H1 (cell line): ENCODE data around the gene TPSB2. TPM values are rescaled to one million over a fixed set of nuclear protein-coding genes. Genes with fewer than 3 reads are reported as not detected.

Source experiments
- ASH2L ChIP-seq: fragments of 200-600, 300-600 bp; sonication (generic); IDR thresholded peaks from one replicate; pipeline ENCODE4 v1.7.1; 2017; ENCODE audit warnings: low read length
- CEBPB ChIP-seq: IDR thresholded peaks from 2 replicates; pipeline ENCODE4 v1.6.1; 2012; ENCODE audit warnings: low read depth, low read length
- CTBP2 ChIP-seq: IDR thresholded peaks from 2 replicates; pipeline ENCODE4 v1.7.0; 2011; ENCODE audit warnings: borderline replicate concordance, mild to moderate bottlenecking, moderate library complexity, mixed read lengths, low read length; ENCODE audit not compliant: insufficient read depth, insufficient read length
- EGR1 ChIP-seq: IDR thresholded peaks from 2 replicates; pipeline ENCODE4 v1.6.1; 2011; ENCODE audit warnings: low read depth, low read length, borderline replicate concordance
- FOSL1 ChIP-seq: IDR thresholded peaks from 2 replicates; pipeline ENCODE4 v1.6.1; 2011; ENCODE audit warnings: mild to moderate bottlenecking, low read depth, low read length, moderate library complexity; ENCODE audit not compliant: insufficient read depth
- KDM1A ChIP-seq: fragments of 200-600, 300-600 bp; sonication (generic); IDR thresholded peaks from 2 replicates; pipeline ENCODE4 v1.7.1; 2016; ENCODE audit warnings: mild to moderate bottlenecking, low read length, borderline replicate concordance
- KDM4A ChIP-seq: IDR thresholded peaks from one replicate; pipeline ENCODE4 v1.7.1; 2012; ENCODE audit warnings: low read depth, mild to moderate bottlenecking, moderate library complexity, low read length, inconsistent platforms; ENCODE audit not compliant: severe bottlenecking
- MAFK ChIP-seq: IDR thresholded peaks from 2 replicates; pipeline ENCODE4 v1.6.1; 2012; ENCODE audit warnings: low read depth, mild to moderate bottlenecking, improper control_type of control experiment, low read length
- RFX5 ChIP-seq: IDR thresholded peaks from 2 replicates; pipeline ENCODE4 v1.6.1; 2011; ENCODE audit warnings: low read depth, low read length, improper control_type of control experiment, borderline replicate concordance
- SIRT6 ChIP-seq: IDR thresholded peaks from one replicate; pipeline ENCODE4 v1.7.1; 2012; ENCODE audit warnings: low read length, inconsistent platforms
- SUZ12 ChIP-seq: fragments of 200-600 bp; sonication (generic); IDR thresholded peaks from 2 replicates; pipeline ENCODE4 v1.6.1; 2012; ENCODE audit warnings: mild to moderate bottlenecking, inconsistent platforms, low read length, moderate library complexity, mixed read lengths
- TCF12 ChIP-seq: IDR thresholded peaks from 2 replicates; pipeline ENCODE4 v1.6.1; 2011; ENCODE audit warnings: low read depth, mild to moderate bottlenecking, low read length
- polyA plus RNA-seq, 7 experiments: library from polyadenylated mRNA; depleted of rRNA in 3 of 7; stranded (reverse) in 5 of 7; unstranded in 2 of 7; fragments of >200 nt in 5 of 7; fragments of 200-250 nt in 2 of 7; gene quantifications; 1 replicate in 5 of 7; 2 replicates in 1 of 7; 4 replicates in 1 of 7; pipeline versions ENCODE4 v1.2.1 to v1.2.3, GENCODE V29; 2011 to 2013; ENCODE audit warnings: missing spikeins in 2 of 7, mixed read lengths in 2 of 7
- total RNA-seq: library from RNA; stranded (reverse); fragmentation: NEBNext Ultra II Directional; extraction: Animal tissue kit (Norgen Biotek cat#: 25700); gene quantifications from 2 replicates; pipeline ENCODE4 v1.2.1, GENCODE V29; 2021
- TF ChIP-seq, protein P1 (sequence below): fragments of 300-600 bp; sonication (generic); IDR thresholded peaks from 2 replicates; pipeline ENCODE4 v1.7.1; 2012; ENCODE audit warnings: low read length, moderate library complexity, mild to moderate bottlenecking, inconsistent platforms; ENCODE audit not compliant: insufficient replicate concordance

Gene TPSB2
- total and polyA plus RNA-seq, 2 of the 8 experiments (the other 6 are each of a cell fraction or from before 2014, with no cell fraction given): 0.08 TPM; not detected in 1

DNA sequence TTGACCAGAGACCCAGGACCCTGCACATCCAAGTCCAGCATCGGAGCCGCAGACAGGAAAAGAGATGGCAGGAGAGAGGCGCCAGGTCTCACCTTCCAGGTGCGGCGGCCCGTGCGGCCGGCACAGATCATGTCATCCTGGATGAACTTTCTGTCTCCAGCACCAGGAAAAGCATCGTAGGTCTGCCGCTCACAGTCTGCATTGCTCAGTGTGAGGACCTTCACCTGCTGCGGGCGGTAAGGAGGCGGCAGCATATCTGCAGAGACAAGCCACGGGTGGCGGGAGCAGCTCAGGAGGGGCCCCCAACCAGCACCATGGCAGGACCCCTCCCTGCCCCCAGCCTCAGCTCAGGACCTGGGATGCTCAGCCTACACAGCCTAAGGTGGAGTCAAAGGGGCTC, 43.8 kb upstream of the TPSB2 start (continued):
- TF ChIP-seq, protein P1, sequence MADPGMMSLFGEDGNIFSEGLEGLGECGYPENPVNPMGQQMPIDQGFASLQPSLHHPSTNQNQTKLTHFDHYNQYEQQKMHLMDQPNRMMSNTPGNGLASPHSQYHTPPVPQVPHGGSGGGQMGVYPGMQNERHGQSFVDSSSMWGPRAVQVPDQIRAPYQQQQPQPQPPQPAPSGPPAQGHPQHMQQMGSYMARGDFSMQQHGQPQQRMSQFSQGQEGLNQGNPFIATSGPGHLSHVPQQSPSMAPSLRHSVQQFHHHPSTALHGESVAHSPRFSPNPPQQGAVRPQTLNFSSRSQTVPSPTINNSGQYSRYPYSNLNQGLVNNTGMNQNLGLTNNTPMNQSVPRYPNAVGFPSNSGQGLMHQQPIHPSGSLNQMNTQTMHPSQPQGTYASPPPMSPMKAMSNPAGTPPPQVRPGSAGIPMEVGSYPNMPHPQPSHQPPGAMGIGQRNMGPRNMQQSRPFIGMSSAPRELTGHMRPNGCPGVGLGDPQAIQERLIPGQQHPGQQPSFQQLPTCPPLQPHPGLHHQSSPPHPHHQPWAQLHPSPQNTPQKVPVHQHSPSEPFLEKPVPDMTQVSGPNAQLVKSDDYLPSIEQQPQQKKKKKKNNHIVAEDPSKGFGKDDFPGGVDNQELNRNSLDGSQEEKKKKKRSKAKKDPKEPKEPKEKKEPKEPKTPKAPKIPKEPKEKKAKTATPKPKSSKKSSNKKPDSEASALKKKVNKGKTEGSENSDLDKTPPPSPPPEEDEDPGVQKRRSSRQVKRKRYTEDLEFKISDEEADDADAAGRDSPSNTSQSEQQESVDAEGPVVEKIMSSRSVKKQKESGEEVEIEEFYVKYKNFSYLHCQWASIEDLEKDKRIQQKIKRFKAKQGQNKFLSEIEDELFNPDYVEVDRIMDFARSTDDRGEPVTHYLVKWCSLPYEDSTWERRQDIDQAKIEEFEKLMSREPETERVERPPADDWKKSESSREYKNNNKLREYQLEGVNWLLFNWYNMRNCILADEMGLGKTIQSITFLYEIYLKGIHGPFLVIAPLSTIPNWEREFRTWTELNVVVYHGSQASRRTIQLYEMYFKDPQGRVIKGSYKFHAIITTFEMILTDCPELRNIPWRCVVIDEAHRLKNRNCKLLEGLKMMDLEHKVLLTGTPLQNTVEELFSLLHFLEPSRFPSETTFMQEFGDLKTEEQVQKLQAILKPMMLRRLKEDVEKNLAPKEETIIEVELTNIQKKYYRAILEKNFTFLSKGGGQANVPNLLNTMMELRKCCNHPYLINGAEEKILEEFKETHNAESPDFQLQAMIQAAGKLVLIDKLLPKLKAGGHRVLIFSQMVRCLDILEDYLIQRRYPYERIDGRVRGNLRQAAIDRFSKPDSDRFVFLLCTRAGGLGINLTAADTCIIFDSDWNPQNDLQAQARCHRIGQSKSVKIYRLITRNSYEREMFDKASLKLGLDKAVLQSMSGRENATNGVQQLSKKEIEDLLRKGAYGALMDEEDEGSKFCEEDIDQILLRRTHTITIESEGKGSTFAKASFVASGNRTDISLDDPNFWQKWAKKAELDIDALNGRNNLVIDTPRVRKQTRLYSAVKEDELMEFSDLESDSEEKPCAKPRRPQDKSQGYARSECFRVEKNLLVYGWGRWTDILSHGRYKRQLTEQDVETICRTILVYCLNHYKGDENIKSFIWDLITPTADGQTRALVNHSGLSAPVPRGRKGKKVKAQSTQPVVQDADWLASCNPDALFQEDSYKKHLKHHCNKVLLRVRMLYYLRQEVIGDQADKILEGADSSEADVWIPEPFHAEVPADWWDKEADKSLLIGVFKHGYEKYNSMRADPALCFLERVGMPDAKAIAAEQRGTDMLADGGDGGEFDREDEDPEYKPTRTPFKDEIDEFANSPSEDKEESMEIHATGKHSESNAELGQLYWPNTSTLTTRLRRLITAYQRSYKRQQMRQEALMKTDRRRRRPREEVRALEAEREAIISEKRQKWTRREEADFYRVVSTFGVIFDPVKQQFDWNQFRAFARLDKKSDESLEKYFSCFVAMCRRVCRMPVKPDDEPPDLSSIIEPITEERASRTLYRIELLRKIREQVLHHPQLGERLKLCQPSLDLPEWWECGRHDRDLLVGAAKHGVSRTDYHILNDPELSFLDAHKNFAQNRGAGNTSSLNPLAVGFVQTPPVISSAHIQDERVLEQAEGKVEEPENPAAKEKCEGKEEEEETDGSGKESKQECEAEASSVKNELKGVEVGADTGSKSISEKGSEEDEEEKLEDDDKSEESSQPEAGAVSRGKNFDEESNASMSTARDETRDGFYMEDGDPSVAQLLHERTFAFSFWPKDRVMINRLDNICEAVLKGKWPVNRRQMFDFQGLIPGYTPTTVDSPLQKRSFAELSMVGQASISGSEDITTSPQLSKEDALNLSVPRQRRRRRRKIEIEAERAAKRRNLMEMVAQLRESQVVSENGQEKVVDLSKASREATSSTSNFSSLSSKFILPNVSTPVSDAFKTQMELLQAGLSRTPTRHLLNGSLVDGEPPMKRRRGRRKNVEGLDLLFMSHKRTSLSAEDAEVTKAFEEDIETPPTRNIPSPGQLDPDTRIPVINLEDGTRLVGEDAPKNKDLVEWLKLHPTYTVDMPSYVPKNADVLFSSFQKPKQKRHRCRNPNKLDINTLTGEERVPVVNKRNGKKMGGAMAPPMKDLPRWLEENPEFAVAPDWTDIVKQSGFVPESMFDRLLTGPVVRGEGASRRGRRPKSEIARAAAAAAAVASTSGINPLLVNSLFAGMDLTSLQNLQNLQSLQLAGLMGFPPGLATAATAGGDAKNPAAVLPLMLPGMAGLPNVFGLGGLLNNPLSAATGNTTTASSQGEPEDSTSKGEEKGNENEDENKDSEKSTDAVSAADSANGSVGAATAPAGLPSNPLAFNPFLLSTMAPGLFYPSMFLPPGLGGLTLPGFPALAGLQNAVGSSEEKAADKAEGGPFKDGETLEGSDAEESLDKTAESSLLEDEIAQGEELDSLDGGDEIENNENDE: no peak
- TF ChIP-seq CTBP2 (no peak), ASH2L (no peak), EGR1 (no peak), MAFK (no peak), FOSL1 (no peak), CEBPB (no peak), TCF12 (no peak), SIRT6 (no peak), RFX5 (no peak), KDM4A (no peak), SUZ12 (no peak), KDM1A (no peak)
